ENCODE measurements around the gene TLE3. TPM values are rescaled to one million over a fixed set of nuclear protein-coding genes. Genes with fewer than 3 reads are reported as not detected.

The TLE3 gene
- total RNA-seq, 4 donors from 2014 or later = 4.6 to 35.3 (median 13.3) TPM

- ATAC-seq = no peak
- no peaks in the 10 kb centered on the region for H3K27me3 ChIP-seq
- H3K4me1 ChIP-seq = peaks cover 0 to 9% of the 10 kb centered on the region in 2 donors
- intact Hi-C loops (cut with DNase I; ENCODE audit: low total_unique reads) = no loop called here
- peaks cover 0 to 16% of the 10 kb centered on the region in 2 donors for H3K36me3 ChIP-seq
- H3K27ac ChIP-seq = no peak overlapping the region
- H3K9me3 ChIP-seq = no peaks in the 10 kb centered on the region
- H3K4me3 ChIP-seq = no peak overlapping the region
- DNase-seq = no peak
- in situ Hi-C loops (cut with MboI; ENCODE audit: low sequenced_read_pairs in 4 of 4) = no loop called here
- no peak for TF ChIP-seq CTCF (IDR thresholded peaks at IDR 0.05 in 4 of 5, conservative IDR thresholded peaks at IDR 0.05 in 1 of 5)
- TF ChIP-seq POLR2A (IDR thresholded peaks at IDR 0.05) = no peak
These were observed 50.9 kb downstream of the TLE3 start for GRCh38 chr15:70046679-70047369.

GRCh38 chr15:70045045-70045444 is 52.7 kb downstream of the TLE3 start:
- no peak overlapping the region for H3K27ac ChIP-seq
- no peak for DNase-seq
- H3K36me3 ChIP-seq = peaks cover 0 to 12% of the 10 kb centered on the region in 2 donors
- no peak for ATAC-seq
- in situ Hi-C loops (cut with MboI; ENCODE audit: low sequenced_read_pairs in 4 of 4) = no loop called here
- no peak for TF ChIP-seq CTCF (IDR thresholded peaks at IDR 0.05 in 4 of 5, conservative IDR thresholded peaks at IDR 0.05 in 1 of 5)
- no peak for TF ChIP-seq POLR2A (IDR thresholded peaks at IDR 0.05)
- H3K9me3 ChIP-seq = no peaks in the 10 kb centered on the region
- intact Hi-C loops (cut with DNase I; ENCODE audit: low total_unique reads) = no loop called here
- H3K4me1 ChIP-seq = peaks cover 0 to 9% of the 10 kb centered on the region in 2 donors
- no peaks in the 10 kb centered on the region for H3K27me3 ChIP-seq
- no peak overlapping the region for H3K4me3 ChIP-seq

GRCh38 chr15:70044168-70044567 is 53.5 kb downstream of the TLE3 start:
- no peaks in the 10 kb centered on the region for H3K27me3 ChIP-seq
- peaks cover 0 to 9% of the 10 kb centered on the region in 2 donors for H3K4me1 ChIP-seq
- peaks cover 0 to 3% of the 10 kb centered on the region in 2 donors for H3K36me3 ChIP-seq
- in situ Hi-C loops (cut with MboI; ENCODE audit: low sequenced_read_pairs in 4 of 4) = no loop called here
- intact Hi-C loops (cut with DNase I; ENCODE audit: low total_unique reads) = no loop called here
- DNase-seq (no peak), ATAC-seq (no peak)
- TF ChIP-seq POLR2A (IDR thresholded peaks at IDR 0.05) (no peak), CTCF (IDR thresholded peaks at IDR 0.05 in 4 of 5, conservative IDR thresholded peaks at IDR 0.05 in 1 of 5) (no peak)
- H3K4me3 ChIP-seq = no peak overlapping the region
- H3K27ac ChIP-seq = no peak overlapping the region
- no peaks in the 10 kb centered on the region for H3K9me3 ChIP-seq

GRCh38 chr15:70043590-70043989 is 54.1 kb downstream of the TLE3 start:
- H3K9me3 ChIP-seq = no peaks in the 10 kb centered on the region
- ATAC-seq (no peak), DNase-seq (no peak)
- H3K36me3 ChIP-seq = no peaks in the 10 kb centered on the region
- no peaks in the 10 kb centered on the region for H3K27me3 ChIP-seq
- in situ Hi-C loops (cut with MboI; ENCODE audit: low sequenced_read_pairs in 4 of 4) (no loop called here), intact Hi-C loops (cut with DNase I; ENCODE audit: low total_unique reads) (no loop called here)
- H3K4me1 ChIP-seq = peaks cover 0 to 8% of the 10 kb centered on the region in 2 donors
- H3K27ac ChIP-seq = no peak overlapping the region
- no peak for TF ChIP-seq POLR2A (IDR thresholded peaks at IDR 0.05)
- TF ChIP-seq CTCF (IDR thresholded peaks at IDR 0.05 in 4 of 5, conservative IDR thresholded peaks at IDR 0.05 in 1 of 5) = no peak
- H3K4me3 ChIP-seq = no peak overlapping the region

All from gastrocnemius medialis (tissue), 4 donors.